Peyer's patch (tissue), 4 donors: ENCODE results near the gene POLE2.

Experiments
- CTCF ChIP-seq, 6 experiments: fragments of 450-650 bp in 4 of 6; fragments of 200-600 bp in 2 of 6; sonication (generic) in 1 of 6; IDR thresholded peaks; one replicate each; pipeline ENCODE4 v1.5.1; 2017 to 2019; ENCODE audit warnings: antibody characterized with exemption in 6 of 6, mild to moderate bottlenecking in 3 of 6, moderate library complexity in 1 of 6
- POLR2A ChIP-seq, 2 donors: fragments of 450-650 bp; IDR thresholded peaks; one replicate each; pipeline ENCODE4 v1.5.1; 2017; ENCODE audit warnings: antibody characterized with exemption in 2 of 2, mild to moderate bottlenecking in 2 of 2, moderate library complexity in 2 of 2

GRCh38 chr14:49623387-49623786 is 64.6 kb downstream of the POLE2 start:
- TF ChIP-seq CTCF (IDR thresholded peaks at IDR 0.05) = no peak
- TF ChIP-seq POLR2A (IDR thresholded peaks at IDR 0.05) = no peak
